ENCODE results near the gene TENM3. TPM values are rescaled to one million over a fixed set of nuclear protein-coding genes. Genes with fewer than 3 reads are reported as not detected.

Gene TENM3
- total and polyA plus RNA-seq, 2 donors (not counting 3 experiments of a cell fraction or from before 2014, with no cell fraction given): 3.2 to 6.2 TPM

GRCh38 chr4:182343453-182343852 lies 100.3 kb downstream of the TENM3 start:
- Histone ChIP-seq H3K9ac (replicated peaks; ENCODE audit: extremely low read depth, insufficient read depth, low read length) (no peak overlapping the region), H3K27me3 (ENCODE audit: control insufficient read depth in 2 of 2, insufficient read depth in 2 of 2, low read length in 2 of 2) (no peaks in the 10 kb centered on the region), H3K9me3 (replicated peaks; ENCODE audit: control insufficient read depth, insufficient read depth, low read length) (no peaks in the 10 kb centered on the region), H4K20me1 (replicated peaks; ENCODE audit: control insufficient read depth, extremely low read depth, insufficient read depth, low read length) (no peaks in the 10 kb centered on the region), H2AFZ (ENCODE audit: low read depth, low read length) (no peak overlapping the region), H3K4me1 (ENCODE audit: control insufficient read depth, extremely low read depth, insufficient read depth, low read length) (no peaks in the 10 kb centered on the region), H3K9me1 (replicated peaks; ENCODE audit: control insufficient read depth, extremely low read depth, insufficient read depth, low read length) (no peaks in the 10 kb centered on the region), H3K27ac (ENCODE audit: insufficient read depth, low read depth, low read length) (no peak overlapping the region), H3K79me2 (ENCODE audit: control insufficient read depth, insufficient read depth, low read length) (no peaks in the 10 kb centered on the region), H3K36me3 (ENCODE audit: control insufficient read depth in 2 of 2, extremely low read depth in 1 of 2, insufficient read depth in 2 of 2, low read length in 2 of 2) (no peaks in the 10 kb centered on the region), H3K4me2 (ENCODE audit: insufficient read depth, low read length) (no peak overlapping the region), H3K4me3 (replicated peaks in 1 of 3; ENCODE audit: insufficient read depth in 1 of 3, low read depth in 1 of 3, low read length in 3 of 3) (no peak overlapping the region)
- intact Hi-C loops (cut with micrococcal nuclease): no loop called here
- DNase-seq (ENCODE audit: low read depth, low spot score) (no peak), FAIRE-seq (no peak)
- ChIA-PET POLR2A (no interaction called here), CTCF (no interaction called here)
- dilution Hi-C loops (cut with MboI; ENCODE audit: extremely low pct_ligation_motif_present, low sequenced_read_pairs): no loop called here
- TF ChIP-seq JUN (IDR thresholded peaks at IDR 0.05; ENCODE audit: borderline replicate concordance, insufficient read depth, insufficient read length, low read depth): no peak
- TF ChIP-seq POLR2AphosphoS5 (IDR thresholded peaks at IDR 0.05; ENCODE audit: insufficient read depth, low read depth, low read length): no peak
- TF ChIP-seq MAX (IDR thresholded peaks at IDR 0.05; ENCODE audit: insufficient read depth, insufficient read length): no peak
- TF ChIP-seq MYC (IDR thresholded peaks at IDR 0.05; ENCODE audit: low read depth, low read length): no peak
- no peak for TF ChIP-seq CTCF (IDR thresholded peaks at IDR 0.05; ENCODE audit: extremely low read depth in 1 of 2, insufficient read depth in 1 of 2, low read depth in 1 of 2, low read length in 2 of 2)
- TF ChIP-seq EZH2 (IDR thresholded peaks at IDR 0.05; ENCODE audit: borderline replicate concordance, low read depth, low read length, severe bottlenecking): no peak
- TF ChIP-seq POLR2A (IDR thresholded peaks at IDR 0.05; ENCODE audit: low read depth, low read length): no peak
- no peak for TF ChIP-seq GATA2 (IDR thresholded peaks at IDR 0.05; ENCODE audit: insufficient read depth, insufficient read length, low read depth, low read length)
- TF ChIP-seq FOS (IDR thresholded peaks at IDR 0.05; ENCODE audit: borderline replicate concordance, insufficient read depth, low read length): no peak
- BruUV-seq (replicated peaks): no TSS peak
